Right cardiac atrium (tissue), 5 donors: ENCODE data around the gene ALDH7A1. TPM values are rescaled to one million over a fixed set of nuclear protein-coding genes. Genes with fewer than 3 reads are reported as not detected.
"Not testable (repeated sequence)": the region's sequence is repeated elsewhere in the genome, so short reads cannot be mapped to it uniquely, and the experiment has no call there.

Experiments
- ATAC-seq, 2 donors: fragments of 200-7000 bp; cut with Tn5 transposase; one replicate each; pipeline versions ENCODE4 v1.8.0 to v1.9.1; 2020; ENCODE audit warnings: moderate library complexity in 2 of 2, mild to moderate bottlenecking in 1 of 2
- DNase-seq, 3 donors: peaks; one replicate each; pipeline ENCODE4 v3.0.0-alpha.2; 2020
- H3K27ac ChIP-seq: one replicate; pipeline ENCODE4 v1.5.1; 2013; ENCODE audit warnings: mild to moderate bottlenecking, low read length, control low read depth, moderate library complexity
- H3K27me3 ChIP-seq: one replicate; pipeline ENCODE4 v1.6.1; 2013; ENCODE audit not compliant: control insufficient read depth, insufficient read depth
- H3K4me1 ChIP-seq: one replicate; pipeline ENCODE4 v1.6.1; 2013; ENCODE audit warnings: low read length; ENCODE audit not compliant: control insufficient read depth, insufficient read depth
- H3K4me3 ChIP-seq: one replicate; pipeline ENCODE4 v1.5.1; 2013; ENCODE audit warnings: low read length, control low read depth
- H3K9me3 ChIP-seq: one replicate; pipeline ENCODE4 v1.6.1; 2013; ENCODE audit warnings: low read length; ENCODE audit not compliant: control insufficient read depth
- WGBS: extraction: QIAGEN DNeasy Blood & Tissue Kit; methylation state at CpG from one replicate; pipeline ENCODE4 v1.1.7; 2013; 5-methylcytosine and 5-hydroxymethylcytosine counted together
- intact Hi-C, 4 donors: fragments of 100-400 bp; cut with DNase I; formaldehyde crosslinking; loops; one replicate each; pipeline versions ENCODE4 v1.11.0 to v1.14.0; 2022 to 2023
- long read RNA-seq, 4 donors: library from polyadenylated mRNA; unstranded; transcript quantifications; one replicate each; pipeline ENCODE4 v2.0.0, GENCODE V29; 2020 to 2021
- polyA plus RNA-seq: library from polyadenylated mRNA; stranded (reverse); fragments of 200-250 nt; gene quantifications from one replicate; pipeline ENCODE4 v1.2.3, GENCODE V29; 2013
- total RNA-seq, 4 donors: library from RNA; stranded (reverse); fragmentation: NEBNext Ultra II Directional; extraction: Animal tissue kit (Norgen Biotek cat#: 25700); gene quantifications; one replicate each; pipeline ENCODE4 v1.2.1, GENCODE V29; 2021
- donor health status: healthy with polysubstance abuse.
- donor health status: DM: no; HTN: yes; CAD: no.
- donor health status: DM: no; HTN: no; CAD: no.
- donor health status: DM: no; HTN: yes; CAD: no; lungs with severe emphysema.
- donor health status: DM: yes; HTN: yes; CAD: no.

ALDH7A1 gene
- total RNA-seq (10 to 100 TPM; 26.1 to 50.3 (median 32.7) TPM), polyA plus RNA-seq (31.6 TPM)
- long read RNA-seq, donor 1, full-length matches to known transcripts = 47 of 53 reads
- long read RNA-seq, donor 1, partial matches to known transcripts = 2 of 53 reads
- long read RNA-seq, donor 1, other reads (novel, unspliced or antisense) = 4 of 53 reads
- long read RNA-seq, donor 2, full-length matches to known transcripts = 19 of 22 reads
- long read RNA-seq, donor 2, partial matches to known transcripts = 0 of 22 reads
- long read RNA-seq, donor 2, other reads (novel, unspliced or antisense) = 3 of 22 reads
- long read RNA-seq, donor 3, full-length matches to known transcripts = 101 of 107 reads
- long read RNA-seq, donor 3, partial matches to known transcripts = 0 of 107 reads
- long read RNA-seq, donor 3, other reads (novel, unspliced or antisense) = 6 of 107 reads
- long read RNA-seq, donor 4, full-length matches to known transcripts = 31 of 32 reads
- long read RNA-seq, donor 4, partial matches to known transcripts = 1 of 32 reads
- long read RNA-seq, donor 4, other reads (novel, unspliced or antisense) = 0 of 32 reads

- no peaks in the 10 kb centered on the region for H3K9me3 ChIP-seq
- WGBS = under 1% methylated on average over 44 of the region's 44 CpGs
- DNase-seq = peak; percentile 93 to 97 (median 97)
- peak; percentile 99 for ATAC-seq
- peak within 1 kb of the TSS; percentile 98 for H3K4me3 ChIP-seq
- no peaks in the 10 kb centered on the region for H3K4me1 ChIP-seq
- H3K27me3 ChIP-seq = no peaks in the 10 kb centered on the region
- intact Hi-C loops = loop anchor here in 3 of 4 donors (5.0 to 10.0 kb wide), 3 partner anchors 240 to 258 kb away; no protein-coding TSS in a partner anchor
- H3K27ac ChIP-seq = peak within 1 kb of the TSS; percentile 98
Observed at GRCh38 chr5:126594748-126595485, at the start of gene ALDH7A1. ALDH7A1 (minus strand) TSS chr5:126595219; CDS start chr5:126595198, 21 bp downstream.

- Histone ChIP-seq H3K27ac (no peak overlapping the region), H3K4me1 (no peaks in the 10 kb centered on the region), H3K9me3 (no peaks in the 10 kb centered on the region), H3K27me3 (no peaks in the 10 kb centered on the region), H3K4me3 (no peak overlapping the region)
- DNase-seq = no peak
- intact Hi-C loops = no loop called here
- WGBS = 94% methylated on average over 5 of the region's 5 CpGs
- no peak for ATAC-seq
Observed at GRCh38 chr5:126641387-126641786, 46.4 kb upstream of the ALDH7A1 start.

GRCh38 chr5:126640866-126641265, 45.8 kb upstream of the ALDH7A1 start:
- Histone ChIP-seq H3K4me3 (no peak overlapping the region), H3K27me3 (no peaks in the 10 kb centered on the region), H3K9me3 (no peaks in the 10 kb centered on the region), H3K27ac (no peak overlapping the region), H3K4me1 (no peaks in the 10 kb centered on the region)
- DNase-seq (no peak), ATAC-seq (no peak)
- intact Hi-C loops = no loop called here
- 64% methylated on average over 1 of the region's 1 CpG for WGBS

GRCh38 chr5:126636956-126637355, 41.9 kb upstream of the ALDH7A1 start:
- no peak overlapping the region for H3K4me3 ChIP-seq
- no peak overlapping the region for H3K27ac ChIP-seq
- intact Hi-C loops = no loop called here
- 84% methylated on average over 1 of the region's 1 CpG for WGBS
- no peak for DNase-seq
- no peaks in the 10 kb centered on the region for H3K9me3 ChIP-seq
- H3K4me1 ChIP-seq = no peaks in the 10 kb centered on the region
- no peak for ATAC-seq
- no peaks in the 10 kb centered on the region for H3K27me3 ChIP-seq

DNA sequence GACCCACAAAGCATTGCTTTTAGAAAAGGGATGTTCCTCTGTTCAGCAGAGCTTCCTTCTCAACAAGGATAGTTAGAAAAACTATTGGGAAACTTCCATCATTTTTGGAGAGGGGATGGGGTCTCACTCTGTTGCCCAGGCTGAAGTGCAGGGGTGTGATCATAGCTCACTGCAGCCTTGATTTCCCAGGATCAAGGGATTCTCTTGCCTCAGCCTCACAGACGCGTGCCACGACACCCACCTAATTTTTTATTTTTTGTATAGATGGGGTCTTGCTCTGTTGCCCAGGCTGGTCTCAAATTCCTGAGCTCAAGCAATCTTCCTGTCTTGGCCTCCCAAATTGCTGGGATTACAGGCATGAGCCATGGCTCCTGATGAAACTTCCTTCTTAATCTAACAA, 40.6 kb upstream of the ALDH7A1 start:
- Histone ChIP-seq H3K27ac (no peak overlapping the region), H3K4me1 (no peaks in the 10 kb centered on the region), H3K27me3 (no peaks in the 10 kb centered on the region), H3K9me3 (no peaks in the 10 kb centered on the region), H3K4me3 (no peak overlapping the region)
- WGBS = 91% methylated on average over 3 of the region's 3 CpGs
- DNase-seq (no peak), ATAC-seq (no peak)
- intact Hi-C loops = no loop called here

DNA sequence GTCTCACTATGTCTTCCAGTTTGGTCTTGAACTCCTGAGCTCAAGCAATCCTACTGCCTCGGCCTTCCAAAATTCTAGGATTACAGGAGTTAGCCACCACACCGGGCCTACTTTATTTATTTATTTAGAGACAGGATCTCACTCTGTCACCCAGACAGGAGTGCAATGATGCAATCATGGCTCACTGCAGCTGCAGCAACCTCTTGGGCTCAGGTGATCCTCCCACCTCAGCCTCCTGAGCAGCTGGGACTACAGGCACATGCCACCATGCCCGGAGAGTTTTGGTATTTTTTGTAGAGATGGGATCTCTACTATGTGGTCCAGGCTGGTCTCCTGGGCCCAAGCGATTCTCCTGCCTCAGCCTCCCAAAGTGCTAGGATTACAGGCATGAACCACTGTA, 38.5 kb upstream of the ALDH7A1 start:
- ATAC-seq (no peak), DNase-seq (no peak)
- Histone ChIP-seq H3K27ac (no peak overlapping the region), H3K4me3 (no peak overlapping the region), H3K4me1 (no peaks in the 10 kb centered on the region), H3K27me3 (no peaks in the 10 kb centered on the region), H3K9me3 (no peaks in the 10 kb centered on the region)
- WGBS = 92% methylated on average over 4 of the region's 4 CpGs
- intact Hi-C loops = no loop called here

- Histone ChIP-seq H3K9me3 (no peaks in the 10 kb centered on the region), H3K4me3 (no peak overlapping the region), H3K27me3 (no peaks in the 10 kb centered on the region), H3K4me1 (no peaks in the 10 kb centered on the region), H3K27ac (no peak overlapping the region)
- WGBS = 69% methylated on average over 3 of the region's 3 CpGs
- intact Hi-C loops = no loop called here
- ATAC-seq (no peak), DNase-seq (no peak)
Observed at GRCh38 chr5:126631920-126632319, 36.9 kb upstream of the ALDH7A1 start.

- DNase-seq = no peak
- no peaks in the 10 kb centered on the region for H3K9me3 ChIP-seq
Observed at GRCh38 chr5:126628102-126628501, 33.1 kb upstream of the ALDH7A1 start.

GRCh38 chr5:126624534-126624933, 29.5 kb upstream of the ALDH7A1 start:
- Histone ChIP-seq H3K4me1 (no peaks in the 10 kb centered on the region), H3K27me3 (no peaks in the 10 kb centered on the region), H3K4me3 (no peak overlapping the region), H3K27ac (no peak overlapping the region), H3K9me3 (no peaks in the 10 kb centered on the region)
- intact Hi-C loops = no loop called here
- 56% methylated on average over 4 of the region's 4 CpGs for WGBS
- DNase-seq = no peak
- ATAC-seq = no peak

More at GRCh38 chr5:126628102-126628501, 33.1 kb upstream of the ALDH7A1 start:
- H3K4me1 ChIP-seq = no peaks in the 10 kb centered on the region
- no peak for ATAC-seq
- intact Hi-C loops = no loop called here
- H3K4me3 ChIP-seq = no peak overlapping the region
- no peak overlapping the region for H3K27ac ChIP-seq
- H3K27me3 ChIP-seq = no peaks in the 10 kb centered on the region
- WGBS = 91% methylated on average over 11 of the region's 11 CpGs

DNA sequence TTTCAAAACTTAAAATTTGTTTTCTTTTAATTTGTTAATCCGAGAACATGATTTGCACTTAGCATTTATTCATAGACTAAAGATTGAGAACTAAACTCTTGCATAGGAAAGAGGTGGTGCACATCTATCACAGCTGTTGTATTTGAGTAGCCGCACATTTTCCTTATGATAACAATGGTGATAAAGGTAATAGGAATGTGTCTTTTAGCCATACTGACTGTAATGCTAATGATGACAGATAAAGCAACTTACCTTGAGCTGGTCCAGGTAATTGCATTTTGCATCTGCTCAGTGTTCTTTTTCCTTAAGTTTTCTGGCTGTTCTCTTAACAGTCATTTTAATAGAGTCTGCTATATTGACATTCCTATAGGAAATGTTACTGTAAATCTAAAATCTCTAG, 24.8 kb upstream of the ALDH7A1 start:
- no peak for ATAC-seq
- H3K4me1 ChIP-seq = no peaks in the 10 kb centered on the region
- DNase-seq = no peak
- no peaks in the 10 kb centered on the region for H3K9me3 ChIP-seq
- H3K27me3 ChIP-seq = no peaks in the 10 kb centered on the region
- WGBS = 84% methylated on average over 2 of the region's 2 CpGs
- no peak overlapping the region for H3K4me3 ChIP-seq
- intact Hi-C loops = no loop called here
- no peak overlapping the region for H3K27ac ChIP-seq

DNA sequence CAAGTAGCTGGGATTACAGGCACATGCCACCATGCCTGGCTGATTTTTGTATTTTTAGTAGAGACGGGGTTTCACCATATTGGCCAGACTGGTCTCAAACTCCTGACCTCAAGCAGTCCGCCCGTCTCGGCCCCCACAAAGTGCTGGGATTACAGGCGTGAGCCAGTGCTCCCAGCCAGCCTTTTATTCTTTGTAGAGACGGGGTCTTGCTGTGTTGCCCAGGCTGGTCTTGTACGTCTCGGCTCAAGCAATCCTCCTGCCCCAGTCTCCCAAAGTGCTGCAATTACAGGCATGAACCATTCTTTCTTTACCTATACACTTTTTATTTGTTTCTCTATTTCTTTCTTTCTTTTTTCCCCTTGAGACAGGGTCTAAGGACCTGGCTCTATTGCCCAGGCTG, 22.6 kb upstream of the ALDH7A1 start:
- H3K4me1 ChIP-seq, H3K4me3 ChIP-seq, H3K9me3 ChIP-seq, H3K27ac ChIP-seq, intact Hi-C loops, ATAC-seq, DNase-seq, H3K27me3 ChIP-seq: not testable (repeated sequence)
- 96% methylated on average over 8 of the region's 8 CpGs for WGBS
